Measurements from ENCODE around the gene RAPSN.

GRCh38 chr11:47410370-47411264 is 38.3 kb downstream of the RAPSN start:
- TF ChIP-seq ZNF274 (IDR thresholded peaks at IDR 0.05; ENCODE audit: low read length) = no peak
- no peak for TF ChIP-seq ZNF274 (tag by site-specific recombination; IDR thresholded peaks at IDR 0.05; ENCODE audit: borderline replicate concordance)
- TF ChIP-seq CTCF (tag by site-specific recombination; IDR thresholded peaks at IDR 0.05) = no peak
- no peak for TF ChIP-seq ZNF169 (tag by site-specific recombination; IDR thresholded peaks at IDR 0.05)
- no peak for TF ChIP-seq ZNF776 (tag by site-specific recombination; IDR thresholded peaks at IDR 0.05; ENCODE audit: borderline replicate concordance)
- no peak for TF ChIP-seq ZNF350 (tag by site-specific recombination; IDR thresholded peaks at IDR 0.05)
- TF ChIP-seq REST (tag by site-specific recombination; IDR thresholded peaks at IDR 0.05) = no peak
